ENCODE measurements around the gene PSTPIP2.
A peak's percentile ranks its signal among the peaks of the same experiment; 100 is the strongest.

The PSTPIP2 gene

DNA sequence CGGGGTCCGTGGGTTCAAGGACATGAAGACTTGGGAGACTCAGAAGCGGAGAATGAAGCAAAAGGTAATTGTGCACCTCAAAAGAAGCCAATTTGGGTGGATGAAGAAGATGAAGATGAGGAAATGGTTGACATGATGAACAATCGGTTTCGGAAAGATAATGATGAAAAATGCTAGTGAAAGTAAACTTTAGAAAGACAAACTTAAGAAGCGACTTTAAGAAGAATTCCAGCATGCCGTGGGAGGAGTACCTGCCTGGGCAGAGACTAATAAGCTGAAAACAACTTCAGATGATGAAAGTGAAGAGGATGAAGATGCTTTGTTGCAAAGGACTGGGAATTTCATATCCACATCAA lies 43.5 kb downstream of the PSTPIP2 start:
- H3K27ac ChIP-seq = no peak overlapping the region
- no peaks in the 10 kb centered on the region for H3K36me3 ChIP-seq (replicated peaks)
- H3K4me3 ChIP-seq (ENCODE audit: low read depth, low read length) = peak overlapping the region; percentile 56
- TF ChIP-seq, protein P1, sequence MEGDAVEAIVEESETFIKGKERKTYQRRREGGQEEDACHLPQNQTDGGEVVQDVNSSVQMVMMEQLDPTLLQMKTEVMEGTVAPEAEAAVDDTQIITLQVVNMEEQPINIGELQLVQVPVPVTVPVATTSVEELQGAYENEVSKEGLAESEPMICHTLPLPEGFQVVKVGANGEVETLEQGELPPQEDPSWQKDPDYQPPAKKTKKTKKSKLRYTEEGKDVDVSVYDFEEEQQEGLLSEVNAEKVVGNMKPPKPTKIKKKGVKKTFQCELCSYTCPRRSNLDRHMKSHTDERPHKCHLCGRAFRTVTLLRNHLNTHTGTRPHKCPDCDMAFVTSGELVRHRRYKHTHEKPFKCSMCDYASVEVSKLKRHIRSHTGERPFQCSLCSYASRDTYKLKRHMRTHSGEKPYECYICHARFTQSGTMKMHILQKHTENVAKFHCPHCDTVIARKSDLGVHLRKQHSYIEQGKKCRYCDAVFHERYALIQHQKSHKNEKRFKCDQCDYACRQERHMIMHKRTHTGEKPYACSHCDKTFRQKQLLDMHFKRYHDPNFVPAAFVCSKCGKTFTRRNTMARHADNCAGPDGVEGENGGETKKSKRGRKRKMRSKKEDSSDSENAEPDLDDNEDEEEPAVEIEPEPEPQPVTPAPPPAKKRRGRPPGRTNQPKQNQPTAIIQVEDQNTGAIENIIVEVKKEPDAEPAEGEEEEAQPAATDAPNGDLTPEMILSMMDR (IDR thresholded peaks at IDR 0.05; ENCODE audit: low read depth, low read length, missing control alignments) = no peak
- DNase-seq = no peak
- in situ Hi-C loops (cut with HindIII; ENCODE audit: low pct_ligation_motif_present, low sequenced_read_pairs) = no loop called here
- no peaks in the 10 kb centered on the region for H3K27me3 ChIP-seq (replicated peaks)

DNA sequence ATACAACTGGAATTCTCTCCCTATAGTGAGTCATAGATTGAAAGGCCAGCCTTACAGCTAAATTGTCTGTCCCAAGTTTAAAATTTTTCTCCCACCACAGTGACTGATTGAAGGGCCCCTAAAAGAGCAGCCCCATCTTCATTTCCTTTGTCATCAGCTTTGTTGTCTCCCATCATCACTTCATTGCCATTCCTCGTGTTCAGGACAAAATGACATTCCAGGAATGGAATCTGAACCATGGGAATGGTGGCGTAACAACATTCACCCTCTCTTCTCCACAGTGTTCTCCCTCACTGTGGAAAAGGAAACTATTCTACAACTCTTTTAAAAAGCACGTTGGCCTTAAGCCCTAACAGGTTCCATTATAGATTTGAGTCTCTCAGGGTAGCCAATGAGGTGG lies 52.1 kb downstream of the PSTPIP2 start:
- TF ChIP-seq, protein P1 (IDR thresholded peaks at IDR 0.05; ENCODE audit: low read depth, low read length, missing control alignments) = no peak
- no peaks in the 10 kb centered on the region for H3K36me3 ChIP-seq (replicated peaks)
- in situ Hi-C loops (cut with HindIII; ENCODE audit: low pct_ligation_motif_present, low sequenced_read_pairs) = no loop called here
- H3K27ac ChIP-seq = no peak overlapping the region
- no peak overlapping the region for H3K4me3 ChIP-seq (ENCODE audit: low read depth, low read length)
- no peak for DNase-seq
- H3K27me3 ChIP-seq (replicated peaks) = no peaks in the 10 kb centered on the region

DNA sequence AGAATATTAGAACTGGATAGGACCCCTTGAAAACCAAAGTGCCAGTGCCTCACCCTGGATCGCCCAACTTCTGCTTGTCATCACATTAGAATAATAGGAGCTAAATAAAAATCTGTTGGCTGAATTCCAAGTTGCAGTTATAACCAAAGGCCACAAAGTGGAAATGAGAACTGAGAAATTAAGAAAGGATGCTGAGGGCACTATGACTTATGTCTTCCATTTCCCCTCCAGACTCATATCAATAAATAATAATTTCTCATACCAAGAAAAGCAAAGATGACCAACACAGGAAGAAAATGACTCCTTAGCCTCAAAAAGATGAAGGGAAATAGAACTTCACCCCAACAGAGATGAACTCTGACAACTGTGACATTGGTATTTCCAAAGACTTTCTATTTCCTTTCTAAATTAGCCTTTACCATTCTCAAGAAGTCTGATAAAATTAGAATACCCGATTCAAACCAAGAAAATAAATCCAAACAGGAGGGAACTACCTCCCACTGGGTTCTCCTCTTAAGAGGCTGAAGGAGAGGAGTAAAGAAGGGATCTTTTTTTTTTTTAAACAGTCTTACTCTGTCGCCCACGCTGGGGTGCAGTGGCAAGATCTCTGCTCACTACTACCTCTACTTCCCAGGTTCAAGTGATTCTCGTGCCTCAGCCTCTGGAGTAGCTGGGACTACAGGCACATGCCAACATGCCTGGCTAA lies 58.4 kb downstream of the PSTPIP2 start:
- in situ Hi-C loops (cut with HindIII; ENCODE audit: low pct_ligation_motif_present, low sequenced_read_pairs) = no loop called here
- no peak for DNase-seq
- Histone ChIP-seq H3K4me3 (ENCODE audit: low read depth, low read length) (no peak overlapping the region), H3K36me3 (replicated peaks) (no peaks in the 10 kb centered on the region), H3K27ac (no peak overlapping the region), H3K27me3 (replicated peaks) (no peaks in the 10 kb centered on the region)
- TF ChIP-seq, protein P1 (IDR thresholded peaks at IDR 0.05; ENCODE audit: low read depth, low read length, missing control alignments) = no peak

DNA sequence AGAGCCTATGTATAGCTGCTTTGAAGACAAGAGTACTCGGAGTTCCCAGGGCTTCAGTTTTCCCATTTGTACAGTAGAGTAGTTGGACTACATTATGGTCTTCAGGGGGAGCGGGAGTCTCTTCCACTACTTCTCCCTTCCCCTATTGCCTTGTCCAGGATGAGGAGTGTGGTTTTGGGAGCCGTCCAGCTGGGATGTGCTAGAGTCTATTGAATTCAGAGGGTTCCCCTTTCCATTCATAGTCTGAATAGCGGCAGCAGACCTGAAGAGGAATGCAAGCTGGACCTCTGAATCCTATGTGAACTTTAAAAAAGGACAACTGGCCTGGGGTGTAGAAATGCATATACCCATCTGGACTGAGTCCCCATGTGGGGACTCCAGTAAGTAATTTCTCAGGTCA lies 61.4 kb downstream of the PSTPIP2 start:
- Histone ChIP-seq H3K27ac (no peak overlapping the region), H3K4me3 (ENCODE audit: low read depth, low read length) (no peak overlapping the region), H3K36me3 (replicated peaks) (no peaks in the 10 kb centered on the region), H3K27me3 (replicated peaks) (no peaks in the 10 kb centered on the region)
- no peak for DNase-seq
- TF ChIP-seq, protein P1 (IDR thresholded peaks at IDR 0.05; ENCODE audit: low read depth, low read length, missing control alignments) = no peak
- in situ Hi-C loops (cut with HindIII; ENCODE audit: low pct_ligation_motif_present, low sequenced_read_pairs) = no loop called here

DNA sequence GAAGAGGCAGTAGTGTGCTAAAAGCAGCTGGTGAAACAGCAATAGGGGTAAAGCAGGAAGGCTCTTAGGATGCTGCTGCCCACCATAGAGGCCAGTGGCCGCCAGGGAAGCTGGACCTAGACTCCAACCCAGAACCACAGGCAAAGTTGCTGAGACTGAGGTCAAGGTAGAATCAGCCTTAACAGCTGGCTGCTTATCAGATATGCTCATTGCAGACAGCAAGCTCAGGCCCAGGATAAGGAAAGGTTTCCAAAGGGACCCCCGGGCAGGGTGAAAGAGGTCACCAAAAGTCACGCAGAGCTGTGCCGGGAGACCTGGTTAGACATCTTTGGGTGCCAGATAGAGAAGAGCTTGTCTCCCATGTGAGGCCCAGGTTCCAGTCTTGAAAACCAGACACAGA lies 62.0 kb downstream of the PSTPIP2 start:
- H3K27ac ChIP-seq = no peak overlapping the region
- in situ Hi-C loops (cut with HindIII; ENCODE audit: low pct_ligation_motif_present, low sequenced_read_pairs) = no loop called here
- H3K27me3 ChIP-seq (replicated peaks) = no peaks in the 10 kb centered on the region
- DNase-seq = no peak
- H3K36me3 ChIP-seq (replicated peaks) = no peaks in the 10 kb centered on the region
- H3K4me3 ChIP-seq (ENCODE audit: low read depth, low read length) = no peak overlapping the region
- TF ChIP-seq, protein P1 (IDR thresholded peaks at IDR 0.05; ENCODE audit: low read depth, low read length, missing control alignments) = no peak

Data from brain microvascular endothelial cell (primary cell).